SK-N-SH treated with all-trans-retinoic acid at 6 μM for 48 hours (cell line): ENCODE results near the gene CREB3L2.

Experiments
- ARNTL ChIP-seq: fragments of 450-650 bp; formaldehyde crosslinking; IDR thresholded peaks from 2 replicates; pipeline ENCODE4 v1.5.0; 2020; ENCODE audit warnings: low read depth, mild to moderate bottlenecking, moderate library complexity, borderline replicate concordance
- CSDC2 ChIP-seq: fragments of 250-450 bp; sonication (Bioruptor Pico); IDR thresholded peaks from 2 replicates; pipeline ENCODE4 v1.5.0; 2020; ENCODE audit warnings: mild to moderate bottlenecking, moderate library complexity
- GLIS3 ChIP-seq: fragments of 250-450 bp; sonication (Bioruptor Pico); IDR thresholded peaks from 2 replicates; pipeline ENCODE4 v1.5.0; 2020; ENCODE audit warnings: mild to moderate bottlenecking, moderate library complexity
- RARB ChIP-seq: fragments of 250-450 bp; sonication (Bioruptor Pico); IDR thresholded peaks from 2 replicates; pipeline ENCODE4 v1.8.0; 2021; ENCODE audit warnings: mild to moderate bottlenecking, moderate library complexity
- TOX ChIP-seq: fragments of 250-450 bp; sonication (Bioruptor Pico); IDR thresholded peaks from 2 replicates; pipeline ENCODE4 v1.8.0; 2021; ENCODE audit warnings: mild to moderate bottlenecking, moderate library complexity, borderline replicate concordance
- TF ChIP-seq, protein P1 (sequence below): fragments of 250-450 bp; sonication (Bioruptor Pico); IDR thresholded peaks from 2 replicates; pipeline ENCODE4 v1.8.0; 2020; ENCODE audit warnings: mild to moderate bottlenecking, moderate library complexity, borderline replicate concordance
- TF ChIP-seq, protein P2 (sequence below): fragments of 250-450 bp; sonication (Bioruptor Pico); IDR thresholded peaks from 2 replicates; pipeline ENCODE4 v1.5.1; 2020; ENCODE audit warnings: low read depth, mild to moderate bottlenecking, moderate library complexity
- TF ChIP-seq, protein P3 (sequence below): fragments of 250-450 bp; sonication (Bioruptor Pico); IDR thresholded peaks from 2 replicates; pipeline ENCODE4 v1.5.0; 2020; ENCODE audit warnings: mild to moderate bottlenecking, moderate library complexity

DNA sequence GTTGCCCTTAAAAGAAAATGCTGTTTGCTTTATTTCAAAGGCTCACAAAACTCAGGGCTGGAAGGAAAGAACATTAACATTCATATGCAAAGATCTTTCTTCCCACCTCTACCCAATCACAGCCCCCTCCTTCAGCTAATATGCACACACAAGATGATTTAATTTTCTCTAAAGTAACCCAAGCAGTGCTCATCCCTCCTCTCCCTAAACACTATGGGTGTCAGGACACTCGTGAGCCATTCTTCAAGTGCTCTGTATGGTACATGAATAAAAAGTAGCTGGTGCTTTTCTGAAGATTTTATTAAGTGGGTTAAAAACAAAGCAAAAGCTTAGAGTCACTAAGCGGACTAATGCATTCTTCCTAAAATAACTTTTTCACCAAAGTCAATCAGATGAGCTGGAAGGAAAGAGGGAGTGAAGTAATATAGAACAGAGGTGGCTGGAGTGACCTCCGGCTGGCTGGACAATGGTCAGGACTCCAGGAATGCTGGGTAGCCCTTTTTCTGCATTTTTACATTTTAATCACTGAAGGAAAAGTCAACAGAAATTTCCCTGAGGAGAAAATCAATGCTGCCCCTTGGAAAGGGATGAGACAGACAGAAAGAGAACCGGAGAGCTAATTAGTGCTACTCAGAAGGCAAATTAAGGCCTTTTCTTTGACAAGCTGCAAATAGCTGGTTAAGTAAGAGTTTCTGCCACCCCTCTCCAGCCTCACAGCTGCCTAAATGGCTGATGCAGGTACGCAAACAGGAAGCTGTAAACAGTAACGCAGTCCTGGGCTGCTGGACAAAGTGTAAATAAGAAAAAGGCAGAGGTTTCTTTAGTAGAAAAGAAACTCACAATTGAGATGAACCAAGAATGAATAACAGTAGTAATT lies 161.7 kb downstream of the CREB3L2 start:
- TF ChIP-seq TOX (CRISPR knock-in tag), result no peak
- TF ChIP-seq, protein P1, sequence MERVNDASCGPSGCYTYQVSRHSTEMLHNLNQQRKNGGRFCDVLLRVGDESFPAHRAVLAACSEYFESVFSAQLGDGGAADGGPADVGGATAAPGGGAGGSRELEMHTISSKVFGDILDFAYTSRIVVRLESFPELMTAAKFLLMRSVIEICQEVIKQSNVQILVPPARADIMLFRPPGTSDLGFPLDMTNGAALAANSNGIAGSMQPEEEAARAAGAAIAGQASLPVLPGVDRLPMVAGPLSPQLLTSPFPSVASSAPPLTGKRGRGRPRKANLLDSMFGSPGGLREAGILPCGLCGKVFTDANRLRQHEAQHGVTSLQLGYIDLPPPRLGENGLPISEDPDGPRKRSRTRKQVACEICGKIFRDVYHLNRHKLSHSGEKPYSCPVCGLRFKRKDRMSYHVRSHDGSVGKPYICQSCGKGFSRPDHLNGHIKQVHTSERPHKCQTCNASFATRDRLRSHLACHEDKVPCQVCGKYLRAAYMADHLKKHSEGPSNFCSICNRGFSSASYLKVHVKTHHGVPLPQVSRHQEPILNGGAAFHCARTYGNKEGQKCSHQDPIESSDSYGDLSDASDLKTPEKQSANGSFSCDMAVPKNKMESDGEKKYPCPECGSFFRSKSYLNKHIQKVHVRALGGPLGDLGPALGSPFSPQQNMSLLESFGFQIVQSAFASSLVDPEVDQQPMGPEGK, result no peak
- no peak for TF ChIP-seq GLIS3
- TF ChIP-seq RARB (CRISPR knock-in tag), result no peak
- TF ChIP-seq, protein P2, sequence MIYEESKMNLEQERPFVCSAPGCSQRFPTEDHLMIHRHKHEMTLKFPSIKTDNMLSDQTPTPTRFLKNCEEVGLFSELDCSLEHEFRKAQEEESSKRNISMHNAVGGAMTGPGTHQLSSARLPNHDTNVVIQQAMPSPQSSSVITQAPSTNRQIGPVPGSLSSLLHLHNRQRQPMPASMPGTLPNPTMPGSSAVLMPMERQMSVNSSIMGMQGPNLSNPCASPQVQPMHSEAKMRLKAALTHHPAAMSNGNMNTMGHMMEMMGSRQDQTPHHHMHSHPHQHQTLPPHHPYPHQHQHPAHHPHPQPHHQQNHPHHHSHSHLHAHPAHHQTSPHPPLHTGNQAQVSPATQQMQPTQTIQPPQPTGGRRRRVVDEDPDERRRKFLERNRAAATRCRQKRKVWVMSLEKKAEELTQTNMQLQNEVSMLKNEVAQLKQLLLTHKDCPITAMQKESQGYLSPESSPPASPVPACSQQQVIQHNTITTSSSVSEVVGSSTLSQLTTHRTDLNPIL (CRISPR knock-in tag), result no peak
- no peak for TF ChIP-seq ARNTL (CRISPR knock-in tag)
- TF ChIP-seq, protein P3, sequence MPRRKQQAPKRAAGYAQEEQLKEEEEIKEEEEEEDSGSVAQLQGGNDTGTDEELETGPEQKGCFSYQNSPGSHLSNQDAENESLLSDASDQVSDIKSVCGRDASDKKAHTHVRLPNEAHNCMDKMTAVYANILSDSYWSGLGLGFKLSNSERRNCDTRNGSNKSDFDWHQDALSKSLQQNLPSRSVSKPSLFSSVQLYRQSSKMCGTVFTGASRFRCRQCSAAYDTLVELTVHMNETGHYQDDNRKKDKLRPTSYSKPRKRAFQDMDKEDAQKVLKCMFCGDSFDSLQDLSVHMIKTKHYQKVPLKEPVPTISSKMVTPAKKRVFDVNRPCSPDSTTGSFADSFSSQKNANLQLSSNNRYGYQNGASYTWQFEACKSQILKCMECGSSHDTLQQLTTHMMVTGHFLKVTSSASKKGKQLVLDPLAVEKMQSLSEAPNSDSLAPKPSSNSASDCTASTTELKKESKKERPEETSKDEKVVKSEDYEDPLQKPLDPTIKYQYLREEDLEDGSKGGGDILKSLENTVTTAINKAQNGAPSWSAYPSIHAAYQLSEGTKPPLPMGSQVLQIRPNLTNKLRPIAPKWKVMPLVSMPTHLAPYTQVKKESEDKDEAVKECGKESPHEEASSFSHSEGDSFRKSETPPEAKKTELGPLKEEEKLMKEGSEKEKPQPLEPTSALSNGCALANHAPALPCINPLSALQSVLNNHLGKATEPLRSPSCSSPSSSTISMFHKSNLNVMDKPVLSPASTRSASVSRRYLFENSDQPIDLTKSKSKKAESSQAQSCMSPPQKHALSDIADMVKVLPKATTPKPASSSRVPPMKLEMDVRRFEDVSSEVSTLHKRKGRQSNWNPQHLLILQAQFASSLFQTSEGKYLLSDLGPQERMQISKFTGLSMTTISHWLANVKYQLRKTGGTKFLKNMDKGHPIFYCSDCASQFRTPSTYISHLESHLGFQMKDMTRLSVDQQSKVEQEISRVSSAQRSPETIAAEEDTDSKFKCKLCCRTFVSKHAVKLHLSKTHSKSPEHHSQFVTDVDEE, result no peak
- TF ChIP-seq CSDC2 (CRISPR knock-in tag), result no peak
